Measurements from ENCODE around the gene PABPN1.
A peak's percentile ranks its signal among the peaks of the same experiment; 100 is the strongest.

Gene PABPN1

DNA sequence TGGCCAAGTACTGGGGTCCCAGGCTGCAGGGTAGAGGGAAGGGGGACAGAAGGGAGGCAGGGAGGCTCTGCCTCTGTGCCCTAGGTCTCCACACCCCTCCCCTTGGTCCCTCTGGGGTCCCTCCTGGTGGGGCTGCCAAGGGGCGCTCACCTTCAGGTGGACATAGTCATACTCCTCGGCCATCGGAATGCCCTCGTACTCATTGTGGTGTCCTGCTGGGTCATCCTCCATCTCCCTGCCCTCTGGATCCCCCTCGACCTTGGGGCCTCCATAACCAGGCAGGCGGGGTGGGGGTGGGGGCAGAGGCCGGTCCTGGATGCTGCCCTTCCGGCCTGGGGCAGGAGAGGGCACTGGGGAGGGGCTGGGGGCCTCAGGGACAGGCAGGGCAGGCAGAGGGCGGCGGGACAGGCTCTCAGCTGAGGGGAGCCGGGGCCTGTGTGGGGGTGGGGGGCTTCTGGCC is 37.9 kb downstream of the PABPN1 start:
- no peak for DNase-seq

DNA sequence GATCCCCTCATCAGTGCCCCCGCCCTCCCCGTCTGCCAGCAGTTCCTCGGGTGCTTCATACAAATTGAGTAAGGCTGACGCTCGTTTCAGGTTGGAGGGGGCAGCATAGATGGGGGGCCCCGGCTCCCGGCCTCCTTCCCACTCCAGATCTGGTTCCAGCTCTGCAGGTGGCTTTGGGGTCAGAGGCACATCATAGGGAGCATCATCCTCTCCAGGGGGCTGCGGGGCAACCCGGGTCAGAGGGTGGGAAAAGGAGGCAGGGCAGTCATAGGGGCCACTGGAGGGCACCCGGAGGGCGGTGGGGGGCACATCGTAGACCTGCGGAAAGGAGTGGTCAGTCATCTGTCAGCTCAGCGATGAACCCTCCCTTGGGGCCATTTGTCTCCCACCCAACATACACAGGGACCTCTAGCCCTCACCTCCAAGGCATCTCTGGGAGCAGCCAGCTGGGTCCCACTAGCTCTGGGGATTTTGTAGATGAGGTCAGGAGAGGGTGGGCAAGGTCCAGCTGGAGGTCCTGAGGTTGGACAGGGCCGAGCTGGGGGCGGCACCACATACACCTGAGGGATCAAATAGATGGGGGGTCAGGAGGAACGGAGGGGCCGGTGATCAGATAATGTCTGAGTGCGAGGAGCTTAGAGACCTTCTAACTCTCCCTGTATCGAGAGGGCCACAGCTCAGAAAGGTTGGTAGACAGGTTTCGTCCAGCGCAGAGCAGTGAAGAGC is 38.6 kb downstream of the PABPN1 start:
- no peak for DNase-seq

DNA sequence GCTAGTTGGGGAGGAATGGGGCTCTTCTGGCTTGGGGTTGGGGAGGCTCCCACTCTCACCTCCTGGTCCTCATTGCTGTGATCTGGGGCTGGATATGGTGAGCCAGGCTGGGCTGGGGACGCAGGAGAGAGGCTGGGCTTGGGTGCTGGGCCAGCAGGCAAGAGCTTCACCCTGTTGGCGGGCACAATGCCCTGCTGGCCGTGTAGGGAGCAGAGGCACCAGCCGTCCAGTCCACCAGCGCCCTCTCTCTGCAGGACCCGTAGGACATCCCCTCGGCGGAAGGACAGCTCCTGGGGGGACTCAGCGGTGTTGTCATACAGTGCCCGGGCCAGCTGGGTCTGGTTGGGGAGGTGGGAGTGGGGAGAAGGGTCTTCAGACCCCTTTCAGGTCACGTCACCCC is 39.2 kb downstream of the PABPN1 start:
- peak; percentile 83 for DNase-seq

DNA sequence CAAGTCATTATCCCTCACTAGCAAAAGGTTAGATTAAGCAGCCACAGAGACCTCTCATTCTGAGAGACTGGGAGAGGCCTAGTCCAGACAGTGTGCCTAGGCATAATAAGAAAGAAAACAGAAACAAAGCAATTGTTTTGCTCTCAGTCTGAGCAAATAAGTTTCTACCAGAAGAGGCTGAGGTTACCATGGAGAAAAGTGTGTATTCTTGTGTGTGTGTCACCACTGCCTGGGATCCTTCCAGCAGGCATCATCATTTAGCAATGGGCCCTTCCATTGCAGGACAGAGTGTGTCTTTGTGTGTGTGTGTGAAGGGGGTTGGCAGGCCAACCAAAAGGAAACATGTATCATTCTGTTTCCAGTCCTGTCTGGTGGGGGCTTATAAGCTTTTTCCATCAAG is 40.1 kb downstream of the PABPN1 start:
- no peak for DNase-seq

DNA sequence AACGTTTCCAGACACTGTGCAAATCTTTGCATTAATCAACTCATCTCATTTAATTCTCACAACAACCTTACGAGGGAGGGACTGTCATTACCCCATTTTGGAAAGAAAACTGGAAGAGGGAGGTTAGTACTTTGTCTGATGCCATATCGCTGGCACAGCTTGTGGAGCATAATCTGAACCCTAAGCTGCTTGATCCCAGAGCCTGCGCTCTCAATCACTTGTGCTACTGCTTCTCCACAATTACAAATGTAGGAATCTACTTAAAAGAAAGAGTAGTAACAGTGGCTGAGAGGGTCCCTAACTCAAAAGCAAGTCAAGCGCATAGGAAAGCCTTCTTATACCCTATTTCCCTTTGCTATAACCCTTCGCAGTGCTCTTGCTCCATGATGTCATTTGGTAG is 40.5 kb downstream of the PABPN1 start:
- DNase-seq, result no peak

DNA sequence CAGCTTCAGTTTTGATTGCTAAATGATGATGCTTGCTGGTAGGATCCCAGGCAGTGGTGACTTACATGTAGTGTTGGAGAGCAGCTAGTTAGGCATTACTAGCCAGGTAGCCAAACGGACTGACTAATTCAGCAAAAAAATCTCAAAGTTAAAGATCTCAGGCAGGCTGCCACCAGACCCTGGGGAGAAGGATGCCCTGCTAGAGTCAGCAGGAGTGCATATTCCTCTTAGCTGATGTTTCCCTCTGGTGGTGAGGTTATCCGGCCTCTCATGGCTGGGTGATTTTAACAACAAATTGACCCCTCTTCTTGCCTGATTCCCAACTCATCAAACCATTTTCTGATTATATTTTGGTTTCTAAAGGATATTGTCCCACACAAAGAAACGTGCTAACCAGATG is 40.9 kb downstream of the PABPN1 start:
- DNase-seq, result no peak

DNA sequence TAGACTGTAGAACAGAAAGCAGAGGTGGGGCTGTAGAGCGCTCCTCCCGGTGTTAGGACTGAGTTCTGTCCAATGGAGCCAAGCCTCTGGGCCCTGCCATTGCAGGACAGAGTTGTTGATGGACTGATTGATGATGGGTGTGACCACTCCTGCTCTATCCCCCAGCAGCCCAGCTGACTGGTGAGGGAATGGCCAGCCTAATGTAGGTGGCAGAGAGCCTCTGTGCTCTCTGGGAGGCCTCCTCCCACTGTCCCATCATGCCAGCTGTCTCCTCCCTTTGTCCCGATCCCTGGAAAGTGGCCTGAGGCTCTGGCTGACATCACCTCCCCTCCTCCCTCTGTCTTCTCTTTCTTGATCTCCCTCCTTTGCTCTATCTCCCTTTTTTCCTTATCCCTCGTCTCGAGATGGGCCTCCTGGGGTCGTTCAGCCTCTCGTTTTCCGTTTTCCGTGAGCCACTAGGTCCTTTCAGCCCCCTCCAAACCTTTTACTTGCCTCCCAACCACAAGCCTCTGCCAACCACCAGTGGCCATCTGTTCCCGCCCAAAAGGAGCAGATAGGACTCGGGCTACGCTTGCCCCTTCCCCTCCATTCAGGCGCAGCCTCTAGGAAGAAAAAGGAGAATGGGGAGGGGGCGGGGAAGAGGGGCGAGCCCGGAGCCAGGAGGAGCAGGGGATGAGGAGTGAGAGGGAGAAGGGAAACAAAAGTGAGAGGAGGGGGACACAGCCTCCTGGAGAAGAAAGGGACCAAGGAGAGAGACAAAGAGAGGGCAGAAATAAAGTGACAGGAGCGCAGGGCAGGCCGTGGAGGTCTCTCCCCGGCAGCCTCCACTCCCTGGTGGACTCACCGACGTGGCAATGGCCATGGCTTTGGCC is 43.1 kb downstream of the PABPN1 start:
- no peak for DNase-seq

DNA sequence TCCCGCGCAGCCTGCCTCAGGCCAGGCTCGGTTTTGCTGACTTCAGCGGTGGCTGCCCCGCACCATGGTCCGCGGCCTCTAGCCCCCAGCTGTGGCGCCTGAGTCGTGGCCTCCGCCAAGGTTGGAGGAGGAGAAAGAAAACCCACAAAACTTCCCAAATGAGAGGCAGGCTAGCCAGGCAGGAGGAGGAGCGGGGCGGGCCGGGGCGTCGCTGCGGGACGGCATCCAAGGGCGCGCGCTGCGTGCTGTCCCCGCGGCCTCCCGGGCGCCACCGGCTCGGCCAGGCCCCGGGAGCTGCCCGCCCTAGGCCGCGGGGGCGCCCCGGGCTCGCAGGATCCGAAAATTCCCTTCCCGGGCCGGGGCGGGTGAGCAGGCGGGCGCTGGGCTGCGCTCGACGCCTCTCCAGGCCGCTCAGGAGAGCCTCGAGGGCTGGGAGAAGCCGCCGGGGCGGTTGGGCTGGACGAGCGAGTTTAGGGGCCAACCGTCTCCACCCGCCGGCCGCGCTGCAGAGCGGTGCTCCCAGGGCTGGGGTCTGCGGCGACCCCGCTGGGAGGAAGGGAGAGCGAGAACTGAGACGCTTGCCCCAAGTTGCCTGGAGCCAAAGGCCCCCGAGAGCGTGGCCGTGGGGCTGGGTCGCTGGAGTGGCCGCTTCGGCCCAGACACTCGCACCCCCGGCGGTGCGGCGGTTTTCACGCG is 43.9 kb downstream of the PABPN1 start, which contains the start of gene EFS:
EFS (minus strand) TSS at position 137 of the 696 bp plus-strand sequence. CDS start 147 bp downstream, outside the sequence.
- DNase-seq, result no peak

DNA sequence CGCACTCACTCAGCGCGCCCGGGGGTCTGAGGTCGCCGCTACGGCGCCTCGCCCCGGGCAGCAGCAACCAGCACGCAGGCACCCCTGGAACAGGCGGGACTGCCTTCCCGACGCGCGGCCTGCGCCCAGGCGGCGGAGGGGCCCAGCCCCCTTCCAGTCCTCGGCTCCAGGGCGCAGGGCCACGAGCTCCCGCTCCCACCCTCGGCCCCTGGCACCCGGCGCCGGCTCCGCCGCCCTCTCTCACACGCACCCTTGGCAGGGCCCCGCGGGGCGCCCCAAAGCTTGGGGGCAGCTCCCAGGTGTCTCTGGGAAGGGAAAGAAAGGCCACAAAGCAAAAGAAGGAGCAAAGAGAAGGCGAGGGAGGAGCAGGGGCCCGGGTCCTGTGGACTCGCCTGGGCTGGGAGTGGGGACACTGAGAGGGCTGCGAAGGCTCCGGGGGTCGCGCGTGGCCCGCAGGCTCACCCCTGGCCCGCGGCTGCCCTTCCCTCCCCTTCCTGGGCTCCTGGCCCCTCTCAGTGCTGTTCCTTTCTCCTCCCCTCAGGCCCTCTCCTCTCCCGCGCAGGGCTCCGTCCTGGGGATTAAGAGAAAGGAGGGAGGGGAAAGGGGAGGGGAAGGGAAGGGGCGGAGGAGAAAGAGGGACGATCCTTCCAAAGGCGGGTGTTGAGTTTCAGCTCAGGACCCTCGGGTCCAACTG is 44.6 kb downstream of the PABPN1 start:
- no peak for DNase-seq

DNA sequence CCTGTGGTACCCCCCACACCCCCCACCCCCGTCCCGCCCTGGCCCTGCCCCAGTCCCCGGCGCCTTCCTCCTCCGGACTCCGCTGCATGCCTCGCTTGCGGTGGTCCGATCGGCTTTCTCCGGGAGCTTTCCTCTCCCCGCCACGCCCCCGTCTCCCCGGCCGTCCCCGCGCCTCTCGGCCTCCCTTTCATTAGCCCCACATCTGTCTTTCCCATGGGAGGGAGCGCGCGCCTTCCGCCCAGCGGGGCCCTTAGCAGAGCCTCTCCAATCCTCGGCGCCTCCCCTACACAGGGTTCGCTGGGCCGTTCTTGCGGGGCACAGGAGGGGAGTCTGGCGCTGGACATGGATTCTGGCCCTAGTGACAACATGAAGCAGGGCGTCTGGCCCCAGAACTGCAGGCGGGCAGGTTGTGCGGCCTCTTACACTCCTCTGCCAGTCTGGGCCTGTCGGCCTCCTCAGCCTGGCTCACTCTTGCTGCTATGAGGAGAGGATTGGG is 45.2 kb downstream of the PABPN1 start:
- no peak for DNase-seq

DNA sequence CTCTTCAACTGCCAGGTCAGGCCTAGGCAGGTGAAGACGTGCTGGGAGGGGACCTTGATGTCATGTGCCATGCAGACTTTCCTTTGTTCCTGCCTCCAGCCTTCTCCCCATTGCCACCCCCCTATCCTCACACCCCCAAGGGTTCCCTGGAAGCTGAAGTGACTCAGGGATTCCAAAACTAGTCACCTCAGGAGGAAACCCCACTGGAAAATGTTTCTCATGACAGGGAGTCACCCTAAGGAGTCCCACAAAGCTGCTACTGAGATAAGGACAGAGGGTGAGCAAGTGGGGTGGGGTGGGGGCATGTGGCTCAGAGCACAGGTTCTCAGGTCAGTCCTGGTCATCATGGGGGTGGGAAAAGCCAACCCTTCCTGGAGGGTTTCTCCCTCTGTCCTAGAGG is 49.0 kb downstream of the PABPN1 start:
- no peak for DNase-seq

DNA sequence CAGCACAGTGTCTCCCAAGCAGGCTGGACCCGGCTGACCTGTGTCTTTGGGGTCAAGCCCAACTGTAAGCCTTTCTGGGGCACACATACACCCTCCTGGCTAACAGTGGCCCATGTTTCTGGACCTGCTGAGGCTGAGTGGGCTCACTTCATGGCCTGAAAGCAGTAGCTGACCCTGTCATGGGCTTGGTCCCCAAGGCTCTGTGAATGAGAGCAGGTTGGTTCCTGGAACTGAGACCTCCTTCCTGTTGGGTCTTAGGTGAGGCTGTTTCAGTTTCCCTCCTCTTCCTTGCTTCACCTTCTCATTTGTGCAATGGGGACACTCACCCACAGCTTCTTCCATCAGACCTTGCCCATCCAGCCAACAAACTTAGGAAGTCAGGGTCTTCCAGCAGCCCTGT is 50.6 kb downstream of the PABPN1 start:
- DNase-seq, result no peak

DNA sequence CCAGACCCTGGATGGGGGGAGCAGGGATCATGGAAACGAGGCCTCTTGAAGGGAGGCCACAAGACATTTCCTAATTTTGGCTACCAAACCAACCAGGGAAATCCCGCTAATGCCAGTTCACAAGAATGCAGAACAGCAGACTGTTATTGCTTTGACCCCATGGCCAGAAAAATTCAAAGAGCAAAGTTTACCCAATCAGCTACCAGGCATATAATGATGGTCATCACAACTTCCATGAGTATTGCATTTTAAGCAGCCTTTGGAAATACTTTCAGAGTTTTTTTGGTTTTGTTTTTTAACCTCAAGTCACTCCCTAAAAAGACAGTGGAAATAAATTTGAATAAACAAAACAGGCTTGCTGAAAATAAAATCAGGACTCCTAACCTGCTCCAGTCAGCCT is 51.3 kb downstream of the PABPN1 start, which contains the start of gene IL25:
IL25 (plus strand) TSS at position 301 of the 400 bp plus-strand sequence.
- DNase-seq, result no peak

DNA sequence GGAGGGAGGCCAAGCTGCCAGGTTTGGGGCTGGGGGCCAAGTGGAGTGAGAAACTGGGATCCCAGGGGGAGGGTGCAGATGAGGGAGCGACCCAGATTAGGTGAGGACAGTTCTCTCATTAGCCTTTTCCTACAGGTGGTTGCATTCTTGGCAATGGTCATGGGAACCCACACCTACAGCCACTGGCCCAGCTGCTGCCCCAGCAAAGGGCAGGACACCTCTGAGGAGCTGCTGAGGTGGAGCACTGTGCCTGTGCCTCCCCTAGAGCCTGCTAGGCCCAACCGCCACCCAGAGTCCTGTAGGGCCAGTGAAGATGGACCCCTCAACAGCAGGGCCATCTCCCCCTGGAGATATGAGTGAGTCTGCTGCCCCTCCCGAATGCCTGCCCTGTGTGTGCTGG is 51.8 kb downstream of the PABPN1 start:
- DNase-seq, result no peak

Measured in 8988T (cell line).